Medulla oblongata (tissue), 1 donor: ENCODE measurements around the gene PNMA6F.
"Not testable (repeated sequence)": the region's sequence is repeated elsewhere in the genome, so short reads cannot be mapped to it uniquely, and the experiment has no call there.

Source experiments
- DNase-seq: peaks from one replicate; pipeline ENCODE4 v3.0.0-alpha.2; 2015; ENCODE audit errors: extremely low spot score

PNMA6F gene

GRCh38 chrX:153302796-153303195 lies 18.8 kb downstream of the PNMA6F start:
- no peak for DNase-seq

DNA sequence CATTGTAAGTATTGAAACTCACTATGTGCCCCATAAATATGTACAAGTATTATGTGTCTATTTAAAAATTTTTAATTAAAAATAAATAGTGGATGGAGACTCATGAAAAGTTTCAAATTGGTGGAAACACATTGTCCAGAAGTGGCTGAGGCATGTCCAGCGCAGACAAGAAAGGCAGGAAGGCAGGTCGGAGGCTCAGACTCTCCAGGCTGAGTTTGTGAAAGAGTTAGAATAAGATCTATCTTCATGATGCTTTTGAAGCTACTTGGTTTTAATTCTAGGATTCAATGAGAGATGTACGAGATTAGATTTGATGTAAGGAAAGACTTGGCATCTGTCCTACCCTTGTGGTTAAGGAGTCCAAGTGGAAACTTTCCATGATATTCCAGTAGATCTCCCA lies 19.8 kb downstream of the PNMA6F start:
- no peak for DNase-seq

GRCh38 chrX:153299855-153300254 lies 21.7 kb downstream of the PNMA6F start:
- no peak for DNase-seq

DNA sequence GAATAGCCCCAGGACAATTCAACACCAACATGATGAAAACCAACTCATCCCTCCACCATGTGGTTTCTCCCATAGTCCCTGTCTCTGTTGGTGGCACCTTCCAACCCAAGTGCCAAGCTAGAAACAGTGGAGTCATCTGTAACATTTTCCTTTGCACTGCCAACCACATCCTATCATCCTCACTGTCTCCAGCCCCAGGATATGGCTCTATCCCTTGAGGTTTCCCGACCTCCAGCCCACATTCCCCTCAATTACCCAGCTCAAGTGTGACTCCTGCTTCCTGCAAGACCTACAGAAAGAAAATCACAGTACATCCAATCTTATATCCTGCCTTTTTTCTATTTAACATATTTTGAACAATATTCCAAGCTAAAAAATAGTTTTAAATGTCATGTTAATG lies 24.2 kb downstream of the PNMA6F start:
- DNase-seq = no peak

GRCh38 chrX:153293485-153294071 lies 28.0 kb downstream of the PNMA6F start:
- DNase-seq = not testable (repeated sequence)

DNA sequence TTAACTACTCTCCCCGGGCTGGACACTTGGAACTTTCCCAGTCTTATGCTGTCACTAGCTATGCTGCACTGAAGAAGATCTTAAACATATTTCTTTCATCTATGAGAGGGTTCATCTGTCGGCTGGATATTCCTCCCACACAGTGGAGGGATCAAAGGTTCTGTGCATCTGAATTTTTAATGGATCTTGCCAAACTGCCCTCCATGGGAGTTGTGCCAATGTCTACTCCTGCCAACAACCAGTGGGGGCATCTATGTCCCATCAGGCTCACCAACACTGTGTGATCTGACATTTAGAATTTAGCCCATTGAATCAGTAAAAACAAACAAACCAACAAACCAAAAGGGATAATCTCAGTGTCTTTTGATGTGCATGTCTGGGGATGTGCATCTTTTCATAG lies 32.8 kb downstream of the PNMA6F start:
- DNase-seq = not testable (repeated sequence)

- DNase-seq = not testable (repeated sequence)
Observed at GRCh38 chrX:153285678-153286077, 35.9 kb downstream of the PNMA6F start.

DNA sequence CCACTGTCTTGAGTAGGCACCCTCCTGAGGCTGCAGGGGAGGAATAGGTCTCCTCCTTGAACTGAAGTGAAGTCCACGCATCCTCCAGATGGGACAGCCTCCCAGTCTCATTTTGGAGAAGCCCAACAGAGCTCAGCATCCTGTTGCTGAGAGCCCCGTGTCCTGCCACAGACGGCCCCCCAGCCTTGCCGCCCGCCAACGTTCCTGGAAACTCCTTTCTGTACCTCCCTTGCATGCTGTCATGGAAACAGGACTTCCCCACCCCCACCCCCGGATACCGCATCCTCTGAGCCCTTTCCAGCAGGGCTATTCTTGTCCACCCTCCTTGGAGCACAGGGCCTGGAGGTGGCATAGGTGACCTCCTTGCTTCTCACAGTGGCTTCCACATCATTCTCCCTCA lies 37.6 kb downstream of the PNMA6F start:
- not testable (repeated sequence) for DNase-seq

GRCh38 chrX:153281784-153282183 lies 39.8 kb downstream of the PNMA6F start:
- DNase-seq = not testable (repeated sequence)

GRCh38 chrX:153279304-153279703 lies 42.3 kb downstream of the PNMA6F start:
- not testable (repeated sequence) for DNase-seq

DNA sequence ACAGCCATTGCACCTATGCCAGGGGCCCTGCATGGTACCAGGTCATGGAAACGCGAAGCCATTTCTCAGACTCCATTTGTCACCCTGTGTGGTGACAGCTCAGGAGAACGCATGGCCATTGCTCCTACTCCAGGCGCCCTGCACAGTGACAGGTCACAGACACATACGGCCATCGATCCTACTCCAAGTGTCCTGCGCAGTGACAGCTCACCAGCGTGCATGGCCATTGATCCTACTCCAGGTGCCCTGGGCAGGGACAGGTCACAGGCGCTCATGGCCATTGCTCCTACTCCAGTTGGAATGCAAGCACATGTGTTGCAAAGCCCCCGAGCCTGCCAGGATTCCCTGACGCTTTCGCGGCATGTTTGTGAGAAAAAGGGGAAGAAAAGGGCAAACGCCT lies 45.5 kb downstream of the PNMA6F start:
- DNase-seq = not testable (repeated sequence)

DNA sequence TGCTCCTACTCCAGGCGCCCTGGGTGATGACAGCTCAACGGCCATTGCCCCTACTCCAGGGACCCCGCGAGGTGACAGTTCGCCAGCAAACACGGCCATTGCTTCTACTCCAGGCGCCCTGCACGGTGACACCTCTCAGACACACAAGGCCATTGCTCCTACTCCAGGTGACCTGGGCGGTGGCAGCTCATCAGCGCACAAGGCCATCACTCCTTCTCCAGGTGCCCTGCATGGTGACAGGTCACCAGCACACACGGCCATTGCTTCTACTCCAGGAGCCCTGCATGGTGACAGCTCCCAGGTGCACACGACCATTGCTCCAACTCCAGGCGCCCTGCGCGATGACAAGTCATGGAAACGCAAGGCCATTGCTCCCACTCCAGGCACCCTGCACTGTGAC lies 46.1 kb downstream of the PNMA6F start:
- not testable (repeated sequence) for DNase-seq

GRCh38 chrX:153272584-153272983 lies 49.0 kb downstream of the PNMA6F start:
- DNase-seq = not testable (repeated sequence)

DNA sequence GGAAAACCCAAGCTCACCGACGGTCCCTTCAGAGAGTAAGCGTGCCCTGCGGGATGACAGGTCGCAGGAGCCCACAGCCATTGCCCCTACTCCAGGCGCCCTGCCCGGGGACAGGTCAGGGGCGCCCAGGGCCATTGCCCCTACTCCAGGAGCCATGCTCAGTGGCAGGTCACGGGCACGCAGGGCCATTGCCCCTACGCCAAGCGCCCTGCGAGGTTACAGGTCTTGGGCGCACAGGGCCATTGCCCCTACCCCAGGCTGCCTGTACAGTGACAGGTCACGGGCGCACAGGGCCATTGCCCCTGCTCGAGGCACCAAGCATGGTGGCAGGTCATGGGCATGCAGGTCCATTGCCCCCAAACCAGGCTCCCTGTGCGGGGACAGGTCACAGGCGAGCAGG lies 49.5 kb downstream of the PNMA6F start:
- not testable (repeated sequence) for DNase-seq
